HT1080 (cell line): ENCODE data around the gene E2F2. TPM values are rescaled to one million over a fixed set of nuclear protein-coding genes. Genes with fewer than 3 reads are reported as not detected.
A peak's percentile ranks its signal among the peaks of the same experiment; 100 is the strongest.

Source experiments
- DNase-seq: peaks from one replicate; pipeline ENCODE4 v3.0.0-alpha.2; 2015; ENCODE audit warnings: low read depth
- polyA plus RNA-seq, 2 experiments: library from polyadenylated mRNA; depleted of rRNA; stranded (reverse); fragments of >200 nt; gene quantifications; 2 replicates each; pipeline ENCODE4 v1.2.3, GENCODE V29; 2015
- total RNA-seq: library from RNA; depleted of rRNA; stranded (reverse); fragments of >200 nt; shearing (Covaris generic); gene quantifications from 2 replicates; pipeline ENCODE4 v1.2.3, GENCODE V29; 2014; rRNA removed

E2F2 gene
- total RNA-seq = 4.3 and 5.6 TPM in 2 replicates
- polyA plus RNA-seq (2015; cell fraction: cytosol; rRNA removed) = 1.4 TPM in 2 replicates
- polyA plus RNA-seq (2015; cell fraction: nucleus; rRNA removed) = 1.9 TPM in 2 replicates

DNA sequence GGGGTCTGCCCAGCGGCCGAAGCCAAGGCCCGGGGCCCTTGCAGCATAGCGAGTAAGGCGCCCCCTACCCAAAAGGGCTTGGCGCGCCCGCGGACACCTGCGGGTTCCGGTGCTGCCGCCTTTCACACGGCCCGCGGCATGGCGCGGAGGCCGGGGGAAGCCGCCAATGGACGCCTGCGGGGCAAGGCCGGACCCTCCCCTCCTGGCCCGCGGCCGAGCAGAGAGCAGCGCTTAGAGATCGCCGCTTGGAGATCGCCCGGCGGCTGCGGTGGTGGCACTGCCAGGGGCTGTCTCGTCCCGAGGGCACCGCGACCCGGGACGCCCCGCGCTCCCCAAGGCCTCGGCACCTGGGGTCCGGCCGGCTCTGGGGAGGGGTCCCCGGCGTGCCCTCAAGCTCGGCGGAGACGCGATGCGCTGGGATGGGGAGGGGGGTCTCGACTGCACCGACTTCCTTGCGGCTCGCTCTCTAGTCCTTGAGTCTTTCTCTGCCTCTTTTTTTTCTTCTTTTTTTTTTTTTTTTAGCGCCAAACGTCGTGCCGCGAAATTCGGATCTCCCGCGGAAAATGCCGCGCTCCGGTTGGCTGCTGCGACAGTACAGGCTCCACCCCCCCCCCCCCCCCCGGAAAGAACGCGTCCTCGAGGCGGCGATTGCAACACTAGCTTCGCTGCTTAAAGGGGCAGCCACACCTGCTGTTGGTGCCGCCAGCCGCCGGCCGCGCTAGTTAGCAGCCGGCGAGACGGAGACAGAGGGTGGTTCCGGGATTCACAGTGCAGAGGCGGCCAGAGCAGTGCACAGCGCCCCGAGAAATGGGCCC, at the start of gene E2F2:
Gene E2F2, minus strand, starts transcription at position 487 of the 815 bp plus-strand sequence. Its CDS starts 440 bp downstream, at position 47.
- DNase-seq = peak; percentile 85

DNA sequence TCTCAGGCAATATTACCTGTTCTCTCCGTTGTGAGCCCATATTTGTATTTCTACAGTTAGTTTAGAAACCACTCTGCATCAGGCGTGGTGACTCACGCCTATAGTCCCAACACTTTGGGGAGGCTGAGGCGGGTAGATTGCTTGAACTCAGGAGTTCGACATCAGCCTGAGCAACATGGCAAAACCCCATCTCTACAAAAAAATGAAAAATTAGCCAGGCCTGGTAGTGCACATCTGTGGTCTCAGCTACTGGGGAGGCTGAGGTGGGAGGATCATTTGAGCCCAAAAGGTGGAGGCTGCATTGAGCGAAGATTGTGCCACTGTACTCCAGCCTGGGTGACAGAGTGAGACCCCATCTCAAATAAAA, 47.9 kb upstream of the E2F2 start:
- DNase-seq = no peak

GRCh38 chr1:23578311-23578996, 47.4 kb upstream of the E2F2 start:
- no peak for DNase-seq

DNA sequence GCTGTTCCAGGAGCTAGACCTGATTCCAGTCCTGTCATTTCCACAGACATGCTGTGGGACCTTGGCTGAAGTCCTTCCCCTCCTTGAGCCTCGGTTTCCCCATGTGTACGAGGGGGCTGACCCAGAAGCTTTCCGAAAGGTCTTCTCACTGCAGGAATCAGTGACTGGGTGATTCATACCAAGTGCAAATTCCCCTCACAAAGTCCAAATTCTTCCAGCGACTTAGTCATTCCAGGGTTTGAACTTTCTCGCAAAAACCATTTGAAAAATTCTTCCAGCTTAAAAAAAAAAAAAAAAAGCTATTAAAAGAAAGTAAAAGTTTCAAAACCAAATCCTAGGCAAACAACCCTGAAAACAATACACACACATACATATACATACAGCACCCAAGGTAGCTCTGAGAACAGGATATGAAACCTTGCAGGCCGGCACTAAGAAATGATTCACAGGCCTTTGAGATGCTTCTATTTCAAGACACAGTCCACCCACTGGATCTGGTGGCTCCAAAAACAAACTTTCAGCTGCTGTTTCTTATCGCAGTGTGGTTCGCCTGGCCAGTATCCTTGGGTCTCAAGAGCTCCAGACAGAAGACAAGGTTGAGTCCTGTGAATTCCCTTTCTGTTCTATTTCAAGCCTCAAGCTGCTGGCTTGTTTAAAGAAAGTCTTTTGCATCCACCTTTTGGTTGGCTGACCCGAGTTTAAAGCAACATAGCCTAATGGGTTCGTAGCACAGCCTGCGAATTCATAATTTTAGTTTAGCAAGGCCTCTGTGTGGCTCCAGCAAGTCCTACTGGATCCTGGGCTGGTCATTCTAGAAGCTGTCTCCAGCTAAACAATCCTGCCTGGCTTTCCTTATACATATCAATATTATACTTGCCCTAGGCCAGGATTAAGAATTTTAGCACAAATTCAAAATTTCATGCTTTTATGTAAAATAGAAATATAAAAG, 46.3 kb upstream of the E2F2 start:
- DNase-seq = peak; percentile 92

- DNase-seq = no peak
These were observed 45.5 kb upstream of the E2F2 start for GRCh38 chr1:23576338-23577055.

GRCh38 chr1:23575226-23575810, 44.3 kb upstream of the E2F2 start:
- DNase-seq = no peak

- DNase-seq = no peak
These were observed 43.3 kb upstream of the E2F2 start for GRCh38 chr1:23574265-23574754.

DNA sequence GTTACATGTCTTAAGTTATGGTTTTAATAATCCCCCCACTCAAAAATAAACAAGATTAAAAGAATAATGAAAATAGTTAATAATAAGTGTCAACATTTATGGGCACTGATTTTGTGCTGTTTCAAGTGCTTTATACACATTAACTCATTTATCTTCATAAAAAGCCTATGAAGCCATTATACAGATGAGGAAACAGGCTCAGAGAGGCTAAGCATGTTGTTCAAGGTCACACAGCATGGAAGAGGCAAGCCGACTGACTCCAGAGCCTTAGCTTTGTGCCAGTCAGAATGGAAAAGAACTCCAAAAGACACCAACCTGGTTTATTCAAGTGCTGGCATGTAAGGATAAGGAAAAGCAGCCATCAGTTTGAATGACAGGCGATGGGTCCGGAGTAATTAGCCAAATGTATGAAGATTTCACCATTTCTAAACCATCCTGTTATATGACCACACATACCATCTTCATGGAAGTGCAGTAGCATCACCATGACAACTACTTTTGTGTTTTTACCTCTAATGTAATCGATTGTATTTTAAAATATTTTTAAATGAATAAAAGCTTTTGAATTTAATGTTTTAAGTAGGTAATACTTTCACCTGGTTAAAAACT, 42.6 kb upstream of the E2F2 start:
- no peak for DNase-seq

- no peak for DNase-seq
These were observed 40.4 kb upstream of the E2F2 start for GRCh38 chr1:23571465-23571864.

DNA sequence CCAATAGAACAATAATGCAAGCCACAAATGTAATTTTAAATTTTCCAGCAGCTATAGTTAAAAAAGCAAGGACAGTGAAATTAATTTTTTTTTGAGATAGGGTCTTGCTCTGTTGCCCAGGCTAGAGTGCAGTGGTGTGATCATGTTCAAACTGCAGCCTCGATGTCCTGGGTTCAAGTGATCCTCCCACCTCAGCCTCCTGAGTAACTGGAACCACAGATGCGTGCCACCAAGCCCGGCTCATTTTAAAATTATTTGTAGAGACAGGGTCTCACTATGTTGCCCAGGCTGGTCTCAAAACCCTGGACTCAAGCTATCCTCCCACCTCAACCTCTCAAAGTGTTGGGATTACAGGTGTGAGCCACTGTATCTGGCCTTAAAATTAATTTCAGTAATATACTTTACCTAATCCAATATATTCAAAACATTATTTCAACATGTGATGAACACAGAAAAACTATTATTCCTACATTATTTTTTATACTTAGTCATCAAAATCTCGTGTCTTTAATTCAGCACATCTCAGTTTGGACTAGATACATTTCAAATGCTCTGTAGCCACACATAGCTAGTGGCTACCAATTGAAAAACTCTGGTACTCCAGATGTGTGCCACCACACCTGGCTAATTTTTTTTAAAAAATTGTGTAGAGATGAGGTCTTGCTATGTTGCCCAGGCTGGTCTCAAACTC, 39.1 kb upstream of the E2F2 start:
- no peak for DNase-seq

DNA sequence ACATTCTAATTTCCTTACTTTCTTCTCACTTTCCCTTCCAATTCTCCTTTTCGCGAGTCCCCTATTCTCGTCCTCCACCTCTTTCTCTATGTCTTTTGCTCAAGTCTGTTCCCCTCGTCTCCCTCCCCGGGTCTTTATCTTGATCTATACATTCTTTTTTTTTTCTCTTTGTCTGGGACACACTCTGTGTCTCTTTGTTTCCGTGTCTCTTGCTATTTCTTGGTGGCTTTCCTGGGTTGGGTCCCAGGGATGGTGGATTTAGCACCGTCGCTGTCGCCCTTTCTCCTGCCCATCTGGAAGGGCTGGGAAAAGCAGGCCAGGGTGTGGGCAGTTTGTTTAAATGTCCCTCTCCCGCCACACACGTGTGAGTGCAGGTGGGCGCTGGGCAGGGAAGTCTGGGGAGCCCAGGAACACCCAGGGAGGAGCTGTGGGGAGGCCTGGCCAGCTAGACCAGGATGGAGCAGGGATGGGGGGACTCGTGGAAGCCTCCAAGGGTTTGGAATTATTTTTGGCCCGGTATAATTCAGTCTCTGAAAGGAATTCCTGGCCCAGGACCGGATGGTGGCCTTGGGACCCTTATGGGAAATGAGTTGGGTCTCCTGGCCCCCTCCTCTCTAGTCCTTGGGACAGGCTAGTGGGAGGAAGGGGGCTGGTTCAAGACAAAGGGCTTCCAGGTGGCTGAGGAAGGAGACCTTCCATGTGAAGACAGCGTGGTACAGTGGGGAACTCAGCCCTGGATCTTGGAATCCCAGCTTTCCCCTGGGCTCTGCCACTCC, 37.8 kb upstream of the E2F2 start:
- DNase-seq = no peak

- no peak for DNase-seq
These were observed 37.1 kb upstream of the E2F2 start for GRCh38 chr1:23567996-23568607.

GRCh38 chr1:23567629-23567995, 36.6 kb upstream of the E2F2 start:
- no peak for DNase-seq

GRCh38 chr1:23566304-23566703, 35.3 kb upstream of the E2F2 start:
- DNase-seq = no peak

- DNase-seq = no peak
These were observed 34.7 kb upstream of the E2F2 start for GRCh38 chr1:23565776-23566175.

DNA sequence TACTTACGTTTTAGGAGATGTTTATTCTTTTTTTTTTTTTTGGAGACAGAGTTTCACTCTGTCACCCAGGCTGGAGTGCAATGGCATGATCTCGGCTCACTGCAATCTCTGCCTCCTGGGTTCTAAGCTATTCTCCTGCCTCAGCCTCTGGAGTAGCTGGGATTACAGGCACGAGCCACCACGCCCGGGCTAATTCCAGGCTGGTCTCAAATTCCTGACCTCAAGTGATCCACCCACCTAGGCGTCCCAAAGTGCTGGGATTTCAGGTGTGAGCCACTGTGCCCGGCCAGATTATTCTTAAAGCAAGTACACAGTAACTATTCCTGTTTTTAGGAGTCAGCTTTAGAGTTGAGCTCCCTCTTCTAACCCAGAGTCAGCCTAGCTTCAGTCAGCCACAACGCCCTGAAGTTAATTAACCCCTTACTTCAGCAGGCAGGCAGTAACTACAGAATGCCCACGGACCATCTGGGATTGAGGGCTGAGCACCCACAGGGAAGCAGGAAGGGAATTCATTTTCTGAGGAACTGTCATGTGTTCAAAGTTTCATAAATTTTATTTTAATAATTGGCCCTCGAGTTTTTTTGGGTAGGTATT, 33.6 kb upstream of the E2F2 start:
- DNase-seq = no peak

DNA sequence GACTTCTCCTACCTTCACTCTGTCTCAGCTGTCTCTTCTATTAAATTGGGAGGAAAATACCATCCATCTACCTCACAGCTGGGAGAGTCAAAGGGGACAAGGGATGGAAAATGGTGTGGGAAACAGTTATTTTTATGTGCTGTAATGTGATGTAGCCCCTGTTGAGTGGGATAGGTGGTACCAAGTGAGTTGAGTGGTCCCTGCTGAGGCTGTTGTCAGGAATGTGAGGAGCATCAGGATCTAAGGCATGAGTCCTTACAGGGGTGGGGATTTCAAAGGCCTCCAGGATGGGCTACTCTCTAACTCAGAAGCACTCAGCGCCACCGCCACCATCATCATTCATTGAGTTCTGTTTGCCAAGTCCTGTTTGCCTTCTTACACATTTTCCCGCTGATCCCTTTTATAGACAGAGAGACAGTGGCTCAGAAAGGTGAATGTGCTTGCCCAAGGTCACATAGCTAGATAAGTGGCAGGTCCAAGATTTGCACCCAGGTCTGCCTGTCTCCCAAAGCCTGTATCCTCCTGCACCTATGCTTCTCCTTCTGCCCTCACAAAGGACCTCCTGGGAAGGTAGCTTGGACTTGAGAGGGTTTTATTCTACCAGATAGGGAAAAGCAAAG, 32.8 kb upstream of the E2F2 start:
- DNase-seq = no peak
